ENCODE data around the gene GMPR2.

GRCh38 chr14:24281636-24282035 is 48.9 kb downstream of the GMPR2 start:
- TF ChIP-seq, protein P1, sequence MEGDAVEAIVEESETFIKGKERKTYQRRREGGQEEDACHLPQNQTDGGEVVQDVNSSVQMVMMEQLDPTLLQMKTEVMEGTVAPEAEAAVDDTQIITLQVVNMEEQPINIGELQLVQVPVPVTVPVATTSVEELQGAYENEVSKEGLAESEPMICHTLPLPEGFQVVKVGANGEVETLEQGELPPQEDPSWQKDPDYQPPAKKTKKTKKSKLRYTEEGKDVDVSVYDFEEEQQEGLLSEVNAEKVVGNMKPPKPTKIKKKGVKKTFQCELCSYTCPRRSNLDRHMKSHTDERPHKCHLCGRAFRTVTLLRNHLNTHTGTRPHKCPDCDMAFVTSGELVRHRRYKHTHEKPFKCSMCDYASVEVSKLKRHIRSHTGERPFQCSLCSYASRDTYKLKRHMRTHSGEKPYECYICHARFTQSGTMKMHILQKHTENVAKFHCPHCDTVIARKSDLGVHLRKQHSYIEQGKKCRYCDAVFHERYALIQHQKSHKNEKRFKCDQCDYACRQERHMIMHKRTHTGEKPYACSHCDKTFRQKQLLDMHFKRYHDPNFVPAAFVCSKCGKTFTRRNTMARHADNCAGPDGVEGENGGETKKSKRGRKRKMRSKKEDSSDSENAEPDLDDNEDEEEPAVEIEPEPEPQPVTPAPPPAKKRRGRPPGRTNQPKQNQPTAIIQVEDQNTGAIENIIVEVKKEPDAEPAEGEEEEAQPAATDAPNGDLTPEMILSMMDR (IDR thresholded peaks at IDR 0.05), result no peak
- TF ChIP-seq POLR2A (IDR thresholded peaks at IDR 0.05), result no peak
